Left lung (tissue), 10 donors: ENCODE results near the gene RNU1-4. TPM values are rescaled to one million over a fixed set of nuclear protein-coding genes. Genes with fewer than 3 reads are reported as not detected.
"Not testable (repeated sequence)": the region's sequence is repeated elsewhere in the genome, so short reads cannot be mapped to it uniquely, and the experiment has no call there.

Experiments used
- ATAC-seq: fragments of 200-7000 bp; cut with Tn5 transposase; one replicate; pipeline ENCODE4 v1.9.1; 2020; ENCODE audit warnings: moderate library complexity
- DNase-seq, 4 donors: peaks; one replicate each; pipeline ENCODE4 v3.0.0-alpha.2; 2013 to 2020
- H3K27ac ChIP-seq, 2 donors: fragments of 200-600 bp; sonication (generic) in 1 of 2; one replicate each; pipeline versions ENCODE4 v1.5.0 to v1.8.0; 2020 to 2021
- H3K27me3 ChIP-seq, 2 donors: fragments of 200-600 bp; sonication (generic) in 1 of 2; one replicate each; pipeline versions ENCODE4 v1.5.0 to v1.8.0; 2020 to 2021
- H3K36me3 ChIP-seq, 2 donors: fragments of 200-600 bp; sonication (generic) in 1 of 2; one replicate each; pipeline versions ENCODE4 v1.5.0 to v1.8.0; 2020 to 2021
- H3K4me1 ChIP-seq, 2 donors: fragments of 200-600 bp; one replicate each; pipeline ENCODE4 v1.8.0; 2021
- H3K4me3 ChIP-seq, 2 donors: fragments of 200-600 bp; sonication (generic) in 1 of 2; one replicate each; pipeline versions ENCODE4 v1.5.0 to v1.8.0; 2020 to 2021; ENCODE audit warnings: mild to moderate bottlenecking in 1 of 2
- H3K9me3 ChIP-seq, 2 donors: fragments of 200-600 bp; sonication (generic) in 1 of 2; one replicate each; pipeline versions ENCODE4 v1.5.0 to v1.8.0; 2020 to 2021
- intact Hi-C, 2 donors: fragments of 100-400 bp; cut with DNase I; formaldehyde crosslinking; loops; one replicate each; pipeline versions ENCODE4 v1.11.2 to v1.14.2; 2022
- polyA plus RNA-seq, 6 donors: library from polyadenylated mRNA; unstranded; fragments of 120-200 nt; gene quantifications; one replicate each; pipeline ENCODE4 v1.2.1, GENCODE V29; 2013; ENCODE audit not compliant: insufficient read length in 6 of 6
- total RNA-seq, 2 donors: library from RNA; stranded (reverse); fragmentation: NEBNext Ultra II Directional; extraction: Animal tissue kit (Norgen Biotek cat#: 25700); gene quantifications; one replicate each; pipeline ENCODE4 v1.2.1, GENCODE V29; 2021
- donor health status: DM: no; HTN: yes; CAD: no.
- donor health status: DM: no; HTN: no; CAD: no.

RNU1-4 gene
- total and polyA plus RNA-seq, 8 donors = 1.5 to 3,444 (median 2.8) TPM

GRCh38 chr1:16758060-16758459 lies 17.7 kb downstream of the RNU1-4 start:
- H3K27me3 ChIP-seq = peaks cover 0 to 12% of the 10 kb centered on the region in 2 donors
- ATAC-seq, H3K4me1 ChIP-seq, H3K9me3 ChIP-seq, H3K27ac ChIP-seq, H3K4me3 ChIP-seq, intact Hi-C loops, DNase-seq, H3K36me3 ChIP-seq: not testable (repeated sequence)

GRCh38 chr1:16759041-16759493 lies 18.8 kb downstream of the RNU1-4 start:
- H3K27me3 ChIP-seq = peaks cover 0 to 12% of the 10 kb centered on the region in 2 donors
- peak in 1 of 4 donors; percentile 67 for DNase-seq
- H3K9me3 ChIP-seq, H3K27ac ChIP-seq, H3K36me3 ChIP-seq, intact Hi-C loops, H3K4me1 ChIP-seq, H3K4me3 ChIP-seq: not testable (repeated sequence)
- ATAC-seq = peak; percentile 27

DNA sequence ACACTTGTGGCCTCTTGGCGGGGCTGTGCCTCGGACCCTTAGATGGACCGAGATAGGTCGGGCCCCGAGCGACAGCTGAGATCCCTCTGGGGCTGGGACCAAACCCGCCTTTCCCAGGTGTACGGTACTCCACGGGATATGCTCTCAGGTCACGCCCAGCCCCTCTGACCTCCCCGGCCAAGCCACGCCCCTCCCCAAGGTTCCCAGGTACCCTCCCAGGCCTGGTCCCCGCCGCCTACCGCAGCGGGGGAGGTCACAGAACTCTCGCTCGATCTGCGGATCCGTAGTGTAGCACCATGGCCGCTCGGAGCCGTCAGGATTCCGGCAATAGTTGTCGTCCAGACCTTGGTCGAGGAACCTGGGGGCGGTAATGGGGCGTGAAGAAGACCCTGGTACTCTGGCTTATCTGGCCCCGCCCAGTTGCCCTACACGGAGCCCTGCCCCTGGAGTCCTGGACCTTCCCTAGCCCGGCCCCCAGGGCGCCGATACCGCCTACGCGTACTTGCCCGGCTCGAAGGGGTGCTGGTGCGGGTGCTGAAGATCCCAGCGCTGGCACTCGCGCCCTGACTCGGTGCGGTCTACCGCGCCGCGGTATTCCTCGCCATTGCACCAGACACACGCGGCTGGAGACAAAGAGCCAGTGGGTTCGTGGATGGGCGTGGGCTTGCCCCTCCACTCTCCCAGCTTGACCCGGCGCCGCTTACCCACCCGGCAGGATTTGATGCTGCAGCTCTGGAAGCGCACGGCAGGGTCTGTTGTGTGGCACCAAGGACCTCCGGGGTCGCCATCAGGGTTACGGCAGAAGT lies 19.5 kb downstream of the RNU1-4 start:
- peak; percentile 94 for ATAC-seq
- peaks cover 0 to 17% of the 10 kb centered on the region in 2 donors for H3K27me3 ChIP-seq
- H3K27ac ChIP-seq, intact Hi-C loops, H3K9me3 ChIP-seq, H3K4me1 ChIP-seq, DNase-seq, H3K36me3 ChIP-seq, H3K4me3 ChIP-seq: not testable (repeated sequence)

DNA sequence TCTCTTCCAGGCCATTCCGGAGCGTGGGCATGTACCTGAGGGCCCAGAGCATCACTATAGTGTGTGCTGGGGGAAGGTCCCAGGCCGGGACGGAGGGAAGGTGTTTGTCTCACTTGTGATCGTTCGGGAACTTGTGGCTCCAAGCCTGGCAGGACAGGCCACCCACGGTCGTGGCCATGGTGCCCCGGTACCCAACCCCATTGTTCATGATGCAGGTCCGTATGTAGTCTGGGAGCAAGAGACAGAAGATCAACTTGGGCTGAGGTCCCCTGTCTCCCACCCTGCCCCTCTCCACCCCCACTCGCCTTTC lies 20.1 kb downstream of the RNU1-4 start:
- H3K27me3 ChIP-seq = peaks cover 0 to 22% of the 10 kb centered on the region in 2 donors
- H3K36me3 ChIP-seq, DNase-seq, H3K9me3 ChIP-seq, ATAC-seq, H3K4me3 ChIP-seq, H3K27ac ChIP-seq, H3K4me1 ChIP-seq, intact Hi-C loops: not testable (repeated sequence)

DNA sequence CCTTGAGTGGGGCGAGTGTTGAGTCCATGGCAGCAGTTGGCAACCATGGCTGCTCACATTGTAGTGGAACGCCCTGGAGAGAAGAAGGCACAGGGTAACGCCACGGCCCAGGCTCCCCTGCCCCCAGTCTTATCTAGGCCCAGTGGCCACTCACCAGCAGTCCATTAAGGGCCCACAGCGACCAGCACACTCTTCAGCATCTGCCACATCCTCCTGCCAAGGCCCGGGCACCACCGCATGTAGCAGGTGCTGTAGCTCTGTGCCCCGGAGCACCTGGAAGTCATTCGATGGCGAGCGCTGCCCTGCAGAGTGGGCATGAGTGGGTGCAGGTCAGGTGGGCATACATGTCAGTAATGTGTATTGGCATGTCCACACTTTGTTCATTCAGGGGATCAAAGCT lies 20.5 kb downstream of the RNU1-4 start:
- ATAC-seq, DNase-seq, intact Hi-C loops, H3K4me1 ChIP-seq, H3K36me3 ChIP-seq, H3K4me3 ChIP-seq, H3K9me3 ChIP-seq, H3K27ac ChIP-seq: not testable (repeated sequence)
- peaks cover 0 to 26% of the 10 kb centered on the region in 2 donors for H3K27me3 ChIP-seq

- intact Hi-C loops, H3K36me3 ChIP-seq, ATAC-seq, H3K9me3 ChIP-seq, H3K4me3 ChIP-seq, H3K4me1 ChIP-seq: not testable (repeated sequence)
- Histone ChIP-seq H3K27me3 (peaks cover 0 to 19% of the 10 kb centered on the region in 2 donors), H3K27ac (peak overlapping the region; percentile 31 to 74)
- DNase-seq = peak in 1 of 4 donors; percentile 65
These were observed 24.0 kb downstream of the RNU1-4 start for GRCh38 chr1:16764248-16764819.

DNA sequence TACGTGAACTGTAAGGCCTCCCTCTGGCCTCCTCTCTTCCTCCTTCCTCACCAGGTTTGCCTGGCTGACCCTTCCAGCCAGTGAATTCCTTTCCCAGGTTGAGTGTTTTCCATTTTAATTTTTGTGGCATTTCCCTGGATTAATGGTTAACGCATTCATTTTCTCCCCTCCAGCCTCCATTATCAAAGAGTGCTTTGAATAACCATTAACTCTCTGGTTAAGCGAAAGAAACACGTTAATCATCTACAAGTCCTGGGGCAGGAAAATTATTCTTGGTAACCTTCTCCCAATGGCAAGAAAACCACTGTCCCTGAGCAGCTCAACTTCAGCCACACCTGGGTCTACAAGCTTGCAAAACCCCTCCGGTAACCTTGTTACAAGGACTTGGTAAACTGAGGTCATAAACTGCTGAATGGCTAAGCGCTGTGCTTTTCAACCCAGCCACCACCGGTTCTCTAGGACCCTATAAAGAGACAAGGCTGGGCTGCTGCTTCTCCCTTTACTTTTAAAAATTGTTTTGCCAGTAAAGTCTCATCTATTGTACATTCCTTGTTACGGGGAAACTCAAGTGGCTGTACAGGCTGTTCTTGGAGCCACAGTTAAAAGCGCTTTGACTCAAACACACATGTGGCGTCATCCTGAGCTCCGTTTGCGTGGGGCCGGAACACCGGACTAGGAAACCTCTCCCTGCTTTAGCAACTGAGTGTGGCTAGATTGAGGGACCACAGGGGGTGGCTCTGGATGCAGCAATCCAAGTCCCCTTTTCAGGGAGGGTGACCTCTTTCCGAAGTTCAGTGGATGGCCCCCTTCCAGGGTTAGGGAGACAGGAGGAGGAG lies 24.7 kb downstream of the RNU1-4 start:
- ATAC-seq = peak; percentile 70
- H3K9me3 ChIP-seq, H3K4me1 ChIP-seq, H3K4me3 ChIP-seq, H3K36me3 ChIP-seq, intact Hi-C loops: not testable (repeated sequence)
- peak in 1 of 4 donors; percentile 57 for DNase-seq
- Histone ChIP-seq H3K27ac (peak overlapping the region; percentile 55 to 79), H3K27me3 (peaks cover 0 to 18% of the 10 kb centered on the region in 2 donors)

DNA sequence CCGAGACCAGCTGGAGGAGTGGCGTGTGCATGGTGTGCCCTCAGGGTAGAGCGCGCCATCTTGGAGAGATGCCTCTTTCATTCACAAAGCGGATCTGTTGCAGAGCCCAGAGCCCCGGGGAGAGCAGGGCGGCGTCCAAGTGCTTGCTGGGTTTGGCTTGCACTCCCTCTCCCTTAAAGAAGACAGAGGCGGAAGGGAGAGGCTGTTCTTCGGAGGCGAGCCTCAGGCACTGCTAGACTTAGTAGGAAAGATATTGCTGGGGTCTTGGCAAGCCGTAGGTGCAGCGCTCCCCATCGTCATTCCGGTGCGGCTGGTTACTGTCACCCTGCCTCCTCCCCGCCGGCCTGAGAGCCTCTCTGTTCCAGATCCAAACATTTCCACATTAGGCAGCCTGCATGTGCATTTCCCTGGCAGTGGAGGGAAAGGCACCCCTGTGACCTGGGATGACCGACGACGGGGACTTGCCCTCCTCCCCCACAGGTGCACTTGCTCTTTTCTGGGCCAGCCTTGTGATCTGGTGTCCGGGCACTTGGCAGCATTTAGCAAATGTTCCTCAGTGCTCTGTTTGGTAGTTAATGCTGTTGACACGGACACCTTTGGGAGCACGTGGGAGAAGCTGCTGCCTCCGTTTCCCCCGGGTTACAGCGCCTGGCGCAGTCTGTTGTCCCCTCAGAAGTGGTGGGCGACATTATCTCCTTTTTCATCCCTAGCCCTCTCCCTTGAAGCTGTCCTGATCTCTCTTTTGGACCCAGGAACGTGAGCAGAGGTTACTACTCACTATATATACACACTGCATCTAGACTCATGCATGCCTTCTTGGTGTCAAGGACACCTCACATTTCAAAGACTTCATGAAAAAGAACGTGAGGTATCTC lies 25.7 kb downstream of the RNU1-4 start:
- DNase-seq = peak in 2 of 4 donors; percentile 40 to 70
- ATAC-seq = peak; percentile 37
- H3K36me3 ChIP-seq, H3K4me1 ChIP-seq, H3K9me3 ChIP-seq, intact Hi-C loops: not testable (repeated sequence)
- peak overlapping the region in 1 of 2 donors; percentile 79 for H3K27ac ChIP-seq
- H3K27me3 ChIP-seq = peaks cover 0 to 15% of the 10 kb centered on the region in 2 donors
- H3K4me3 ChIP-seq = peak overlapping the region in 1 of 2 donors; percentile 7

- H3K36me3 ChIP-seq, H3K9me3 ChIP-seq, H3K27ac ChIP-seq, H3K4me1 ChIP-seq, intact Hi-C loops, H3K4me3 ChIP-seq: not testable (repeated sequence)
- peak in 1 of 4 donors; percentile 36 for DNase-seq
- peak; percentile 9 for ATAC-seq
- peaks cover 0 to 15% of the 10 kb centered on the region in 2 donors for H3K27me3 ChIP-seq
These were observed 26.5 kb downstream of the RNU1-4 start for GRCh38 chr1:16766689-16767256.

DNA sequence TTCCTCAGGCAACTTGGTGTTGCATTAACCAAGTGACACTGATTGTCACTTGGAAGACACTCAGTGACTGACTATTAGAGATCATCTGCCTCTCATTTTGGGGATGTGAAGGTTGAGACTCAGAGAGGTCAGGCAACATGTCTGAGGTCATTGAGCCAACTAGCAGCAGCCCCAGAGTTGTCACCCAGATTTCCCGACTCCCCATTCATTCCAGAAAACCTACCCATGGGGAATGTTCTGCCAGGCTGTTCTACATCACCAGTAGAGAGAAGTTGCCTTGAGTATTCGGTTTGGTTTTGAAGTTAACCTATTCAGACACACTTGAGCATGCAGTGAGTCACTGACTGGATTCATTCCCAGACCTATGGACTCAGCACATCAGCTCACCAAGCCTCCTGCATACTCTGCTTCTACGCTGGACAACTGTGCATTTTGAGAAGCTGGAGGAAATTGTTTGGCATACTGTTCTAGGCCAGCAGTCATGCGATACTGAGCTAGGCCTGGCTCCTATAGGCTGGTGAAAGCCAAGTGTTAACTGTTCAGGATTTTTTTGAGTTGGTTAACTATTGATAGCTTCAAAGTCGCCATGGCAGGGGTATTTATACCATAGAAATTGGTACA lies 29.9 kb downstream of the RNU1-4 start:
- Histone ChIP-seq H3K27ac (peak overlapping the region in 1 of 2 donors; percentile 53), H3K27me3 (peaks cover 4 to 18% of the 10 kb centered on the region in 2 donors)
- ATAC-seq = peak; percentile 75
- H3K4me1 ChIP-seq, H3K9me3 ChIP-seq, H3K4me3 ChIP-seq, H3K36me3 ChIP-seq, intact Hi-C loops: not testable (repeated sequence)
- peak in 1 of 4 donors; percentile 66 for DNase-seq

GRCh38 chr1:16770896-16771446 lies 30.7 kb downstream of the RNU1-4 start:
- Histone ChIP-seq H3K27me3 (peaks cover 4 to 12% of the 10 kb centered on the region in 2 donors), H3K27ac (peak overlapping the region in 1 of 2 donors; percentile 53)
- H3K4me3 ChIP-seq, DNase-seq, H3K36me3 ChIP-seq, ATAC-seq, H3K9me3 ChIP-seq, H3K4me1 ChIP-seq, intact Hi-C loops: not testable (repeated sequence)
